Fibroblast of lung (primary cell): ENCODE results near the gene TAS1R3. TPM values are rescaled to one million over a fixed set of nuclear protein-coding genes. Genes with fewer than 3 reads are reported as not detected.

Experiments used
- DNase-seq, 2 donors: peaks; one replicate each; pipeline versions ENCODE4 v3.0.0 to v3.0.0-alpha.2; 2010; ENCODE audit warnings: low read depth in 2 of 2
- H2AFZ ChIP-seq: 2 replicates; pipeline ENCODE4 v1.5.1; 2012; ENCODE audit warnings: low read length, control low read depth, inconsistent platforms
- H3K27ac ChIP-seq: 2 replicates; pipeline ENCODE4 v1.5.1; 2011; ENCODE audit warnings: low read length, control low read depth; ENCODE audit not compliant: insufficient read depth
- H3K27me3 ChIP-seq: 2 replicates; pipeline ENCODE4 v1.5.1; 2011; ENCODE audit warnings: mild to moderate bottlenecking, low read length; ENCODE audit not compliant: control insufficient read depth, insufficient read depth
- H3K36me3 ChIP-seq: 2 replicates; pipeline ENCODE4 v1.5.1; 2011; ENCODE audit warnings: low read length; ENCODE audit not compliant: control insufficient read depth, insufficient read depth
- H3K4me1 ChIP-seq: 2 replicates; pipeline ENCODE4 v1.5.1; 2011; ENCODE audit warnings: low read length; ENCODE audit not compliant: control insufficient read depth, insufficient read depth; ENCODE audit errors: extremely low read depth
- H3K4me2 ChIP-seq: 2 replicates; pipeline ENCODE4 v1.5.1; 2011; ENCODE audit warnings: low read length, control low read depth; ENCODE audit not compliant: insufficient read depth; ENCODE audit errors: extremely low read depth
- H3K4me3 ChIP-seq, 4 experiments: fragments of 200-600 bp in 1 of 4; sonication (generic) in 1 of 4; replicated peaks in 1 of 4; 2 replicates each; pipeline ENCODE4 v1.5.1; 2011 to 2016; ENCODE audit warnings: low read length in 4 of 4, low read depth in 3 of 4, mild to moderate bottlenecking in 3 of 4, control low read depth in 2 of 4, inconsistent platforms in 1 of 4, mixed read lengths in 1 of 4; ENCODE audit not compliant: insufficient read depth in 1 of 4; ENCODE audit errors: control extremely low read depth in 1 of 4
- H3K79me2 ChIP-seq: 2 replicates; pipeline ENCODE4 v1.5.1; 2012; ENCODE audit warnings: mild to moderate bottlenecking, low read length, inconsistent platforms; ENCODE audit not compliant: control insufficient read depth, insufficient read depth
- H3K9ac ChIP-seq: 2 replicates; pipeline ENCODE4 v1.5.1; 2011; ENCODE audit warnings: mild to moderate bottlenecking, low read length, control low read depth; ENCODE audit not compliant: insufficient read depth
- H3K9me3 ChIP-seq: 2 replicates; pipeline ENCODE4 v1.5.1; 2012; ENCODE audit warnings: low read depth, low read length; ENCODE audit not compliant: control insufficient read depth, insufficient read depth
- H4K20me1 ChIP-seq: 2 replicates; pipeline ENCODE4 v1.5.1; 2011; ENCODE audit warnings: low read length; ENCODE audit not compliant: control insufficient read depth, insufficient read depth; ENCODE audit errors: extremely low read depth
- EZH2 ChIP-seq: IDR thresholded peaks from 2 replicates; pipeline ENCODE4 v1.5.1; 2012; ENCODE audit warnings: low read length, control low read depth, mild to moderate bottlenecking; ENCODE audit errors: missing control alignments
- polyA plus RNA-seq, 2 donors: library from polyadenylated mRNA; depleted of rRNA in 1 of 2; stranded (reverse) in 1 of 2; unstranded in 1 of 2; fragments of >200 nt; gene quantifications; 2 replicates each; pipeline ENCODE4 v1.2.1, GENCODE V29; 2011 to 2012; ENCODE audit warnings: missing spikeins in 1 of 2
- total RNA-seq: library from RNA; depleted of rRNA; stranded (reverse); fragments of >200 nt; gene quantifications from 2 replicates; pipeline ENCODE4 v1.2.1, GENCODE V29; 2014
- TF ChIP-seq, protein P1 (sequence below), 2 donors: IDR thresholded peaks in 1 of 2; conservative IDR thresholded peaks in 1 of 2; 1 replicate in 1 of 2; 2 replicates in 1 of 2; pipeline ENCODE4 v1.5.1; 2011 to 2012; ENCODE audit warnings: low read length in 2 of 2, control low read depth in 1 of 2, inconsistent platforms in 1 of 2, low read depth in 1 of 2, mild to moderate bottlenecking in 1 of 2

The TAS1R3 gene
- total and polyA plus RNA-seq, 2 donors (not counting 1 experiment from before 2014, with no cell fraction given) = 0.02 to 0.17 TPM

DNA sequence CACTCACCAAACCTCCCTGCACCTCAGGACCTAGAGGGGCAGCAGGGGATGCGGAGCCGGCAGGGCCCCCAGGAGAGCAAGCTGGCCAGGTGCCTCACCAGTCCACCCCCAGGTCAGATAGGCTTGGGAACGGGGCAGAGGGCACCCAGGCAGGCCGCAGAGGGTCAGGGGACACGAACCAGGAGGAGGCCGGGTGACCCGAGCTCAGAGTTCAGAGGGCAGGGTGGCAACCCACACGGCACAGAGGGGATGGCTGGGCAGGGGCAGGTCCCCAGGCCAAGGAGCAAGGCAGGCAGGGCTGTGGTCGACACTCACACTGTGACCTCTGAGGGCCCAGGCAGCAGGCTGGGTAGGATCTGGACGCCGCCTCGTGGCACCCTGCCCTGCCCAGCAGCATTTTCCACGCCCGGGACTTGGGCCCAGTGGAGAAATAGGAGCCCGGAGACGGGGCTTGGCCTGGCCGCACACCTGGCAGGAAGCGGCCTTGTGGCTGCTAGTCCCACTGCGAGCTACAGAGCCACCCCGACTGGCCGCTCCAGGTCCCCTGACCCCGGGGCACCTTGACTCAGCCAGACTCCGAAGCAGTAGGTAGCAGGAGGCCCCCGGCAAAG lies 12.8 kb downstream of the TAS1R3 start:
- Histone ChIP-seq H3K9ac (no peak overlapping the region), H3K4me1 (peaks cover 27% of the 10 kb centered on the region), H3K36me3 (peaks cover 20% of the 10 kb centered on the region), H3K27ac (no peak overlapping the region), H2AFZ (no peak overlapping the region), H3K4me2 (no peak overlapping the region), H3K9me3 (no peaks in the 10 kb centered on the region), H3K79me2 (peaks cover 80% of the 10 kb centered on the region), H3K4me3 (no peak overlapping the region), H4K20me1 (no peaks in the 10 kb centered on the region), H3K27me3 (no peaks in the 10 kb centered on the region)
- TF ChIP-seq, protein P1, sequence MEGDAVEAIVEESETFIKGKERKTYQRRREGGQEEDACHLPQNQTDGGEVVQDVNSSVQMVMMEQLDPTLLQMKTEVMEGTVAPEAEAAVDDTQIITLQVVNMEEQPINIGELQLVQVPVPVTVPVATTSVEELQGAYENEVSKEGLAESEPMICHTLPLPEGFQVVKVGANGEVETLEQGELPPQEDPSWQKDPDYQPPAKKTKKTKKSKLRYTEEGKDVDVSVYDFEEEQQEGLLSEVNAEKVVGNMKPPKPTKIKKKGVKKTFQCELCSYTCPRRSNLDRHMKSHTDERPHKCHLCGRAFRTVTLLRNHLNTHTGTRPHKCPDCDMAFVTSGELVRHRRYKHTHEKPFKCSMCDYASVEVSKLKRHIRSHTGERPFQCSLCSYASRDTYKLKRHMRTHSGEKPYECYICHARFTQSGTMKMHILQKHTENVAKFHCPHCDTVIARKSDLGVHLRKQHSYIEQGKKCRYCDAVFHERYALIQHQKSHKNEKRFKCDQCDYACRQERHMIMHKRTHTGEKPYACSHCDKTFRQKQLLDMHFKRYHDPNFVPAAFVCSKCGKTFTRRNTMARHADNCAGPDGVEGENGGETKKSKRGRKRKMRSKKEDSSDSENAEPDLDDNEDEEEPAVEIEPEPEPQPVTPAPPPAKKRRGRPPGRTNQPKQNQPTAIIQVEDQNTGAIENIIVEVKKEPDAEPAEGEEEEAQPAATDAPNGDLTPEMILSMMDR (conservative IDR thresholded peaks at IDR 0.05 in 1 of 2, IDR thresholded peaks at IDR 0.05 in 1 of 2; ENCODE audit: low read depth in 1 of 2, low read length in 2 of 2) = no peak
- TF ChIP-seq EZH2 = no peak
- no peak for DNase-seq

DNA sequence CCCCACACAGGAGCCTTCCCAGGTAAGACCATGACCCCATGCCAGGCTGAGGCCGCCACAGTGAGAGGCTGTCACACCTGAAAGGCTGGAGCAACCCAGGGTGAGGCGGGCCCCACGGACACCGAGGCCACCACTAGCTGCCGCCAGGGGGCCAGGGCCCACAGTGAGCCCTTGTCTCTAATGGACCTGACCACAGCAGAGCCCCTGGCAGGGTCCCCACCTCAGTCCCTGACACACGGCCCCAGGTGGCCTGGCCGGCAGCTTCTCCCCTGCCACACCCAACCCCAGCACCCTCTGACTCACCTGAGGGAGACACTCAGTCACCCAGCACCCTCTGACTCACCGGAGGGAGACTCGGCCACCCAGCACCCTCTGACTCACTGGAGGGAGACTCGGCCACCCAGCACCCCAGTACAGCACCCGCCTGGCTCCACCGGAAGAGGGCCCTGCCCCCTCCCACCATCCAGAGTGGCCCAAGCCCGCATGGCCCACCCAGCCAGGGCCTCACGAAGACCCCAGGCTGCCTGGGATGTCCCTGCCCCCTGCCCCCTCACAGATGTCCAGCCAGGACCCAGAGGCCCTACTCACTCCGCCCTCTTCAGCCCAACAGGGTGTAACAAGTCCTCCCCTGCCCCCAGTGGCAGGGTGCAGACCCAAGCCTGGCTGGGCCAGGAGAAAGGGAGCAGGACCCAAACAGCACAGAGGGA lies 13.7 kb downstream of the TAS1R3 start:
- Histone ChIP-seq H3K36me3 (peaks cover 17% of the 10 kb centered on the region), H4K20me1 (no peaks in the 10 kb centered on the region), H3K4me3 (peak overlapping the region in 1 of 4 experiments; percentile 7), H3K79me2 (peaks cover 80% of the 10 kb centered on the region), H3K4me1 (peaks cover 27% of the 10 kb centered on the region), H3K4me2 (peak overlapping the region; percentile 71), H3K27ac (peak overlapping the region; percentile 69), H3K27me3 (no peaks in the 10 kb centered on the region), H3K9me3 (no peaks in the 10 kb centered on the region), H2AFZ (no peak overlapping the region), H3K9ac (peak overlapping the region; percentile 1)
- DNase-seq = peak; percentile 50 to 88
- TF ChIP-seq, protein P1 (conservative IDR thresholded peaks at IDR 0.05 in 1 of 2, IDR thresholded peaks at IDR 0.05 in 1 of 2; ENCODE audit: low read depth in 1 of 2, low read length in 2 of 2) = peak; percentile 28 to 52
- TF ChIP-seq EZH2 = no peak

DNA sequence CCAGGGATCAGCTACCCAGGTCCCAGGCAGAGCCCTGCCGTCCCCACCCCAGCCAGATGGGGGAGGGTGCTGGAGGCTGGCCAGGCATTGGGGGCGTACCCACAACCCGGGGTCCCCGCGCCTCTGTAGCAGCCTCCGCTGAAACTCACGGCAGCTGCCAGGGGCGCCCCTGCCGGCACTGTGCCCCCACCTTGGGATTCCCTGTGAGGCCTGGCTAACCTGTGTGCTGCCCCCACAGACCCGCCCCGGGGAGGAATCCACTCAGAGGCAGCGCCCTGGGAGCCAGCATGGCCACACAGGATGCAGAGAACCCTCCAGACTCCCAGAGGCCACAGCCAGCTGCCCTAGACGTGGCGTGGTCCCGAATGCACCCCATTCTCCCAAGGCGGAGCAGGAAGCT lies 14.3 kb downstream of the TAS1R3 start:
- peaks cover 80% of the 10 kb centered on the region for H3K79me2 ChIP-seq
- no peaks in the 10 kb centered on the region for H3K9me3 ChIP-seq
- no peak for DNase-seq
- peaks cover 27% of the 10 kb centered on the region for H3K4me1 ChIP-seq
- no peaks in the 10 kb centered on the region for H4K20me1 ChIP-seq
- peak overlapping the region; percentile 69 for H3K27ac ChIP-seq
- no peaks in the 10 kb centered on the region for H3K27me3 ChIP-seq
- no peak overlapping the region for H3K9ac ChIP-seq
- peaks cover 12% of the 10 kb centered on the region for H3K36me3 ChIP-seq
- H3K4me2 ChIP-seq = peak overlapping the region; percentile 71
- TF ChIP-seq, protein P1 (conservative IDR thresholded peaks at IDR 0.05 in 1 of 2, IDR thresholded peaks at IDR 0.05 in 1 of 2; ENCODE audit: low read depth in 1 of 2, low read length in 2 of 2) = no peak
- TF ChIP-seq EZH2 = no peak
- no peak overlapping the region for H2AFZ ChIP-seq
- H3K4me3 ChIP-seq = no peak overlapping the region
